Fibroblast of lung (primary cell): Measurements from ENCODE around the gene PXN.

Source experiments
- EZH2 ChIP-seq: IDR thresholded peaks from 2 replicates; pipeline ENCODE4 v1.5.1; 2012; ENCODE audit warnings: low read length, control low read depth, mild to moderate bottlenecking; ENCODE audit errors: missing control alignments
- TF ChIP-seq, protein P1 (sequence below), 2 donors: IDR thresholded peaks in 1 of 2; conservative IDR thresholded peaks in 1 of 2; 1 replicate in 1 of 2; 2 replicates in 1 of 2; pipeline ENCODE4 v1.5.1; 2011 to 2012; ENCODE audit warnings: low read length in 2 of 2, control low read depth in 1 of 2, inconsistent platforms in 1 of 2, low read depth in 1 of 2, mild to moderate bottlenecking in 1 of 2

DNA sequence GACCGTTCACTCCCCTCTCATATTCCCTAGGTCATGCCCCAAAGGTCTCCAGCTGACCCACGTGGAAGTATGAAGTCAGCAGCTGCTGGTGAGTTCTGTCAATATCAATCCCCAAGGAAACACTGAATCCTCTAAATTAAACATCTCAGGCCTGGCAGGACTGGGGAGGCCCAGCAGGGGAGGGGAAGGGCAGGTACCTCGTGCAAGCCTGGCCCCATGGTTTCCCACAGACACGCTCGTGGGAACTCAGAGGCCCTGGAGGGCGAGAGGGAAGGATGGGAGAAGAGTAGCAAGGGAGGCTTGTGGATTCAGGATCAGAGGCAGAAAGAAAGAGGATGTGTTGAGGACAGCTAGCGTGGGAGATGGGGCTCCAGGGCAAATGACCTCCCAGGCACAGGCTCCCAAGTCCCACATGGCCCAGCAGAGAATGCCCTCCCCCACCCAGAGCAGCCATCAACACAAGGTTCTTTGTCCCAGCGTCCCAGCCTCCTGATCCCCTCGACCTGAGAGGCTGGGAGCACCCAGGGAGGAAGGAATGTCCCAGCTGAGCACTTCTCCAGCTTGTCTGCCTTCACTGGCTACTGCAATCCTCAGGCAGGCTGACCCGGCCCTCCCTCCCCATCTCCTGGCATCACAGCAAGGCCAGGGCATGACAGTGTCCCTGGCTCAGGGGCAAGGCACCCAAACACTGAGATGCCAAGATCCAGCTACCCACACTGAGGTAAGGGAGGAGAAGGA, 44.5 kb downstream of the PXN start:
- TF ChIP-seq, protein P1, sequence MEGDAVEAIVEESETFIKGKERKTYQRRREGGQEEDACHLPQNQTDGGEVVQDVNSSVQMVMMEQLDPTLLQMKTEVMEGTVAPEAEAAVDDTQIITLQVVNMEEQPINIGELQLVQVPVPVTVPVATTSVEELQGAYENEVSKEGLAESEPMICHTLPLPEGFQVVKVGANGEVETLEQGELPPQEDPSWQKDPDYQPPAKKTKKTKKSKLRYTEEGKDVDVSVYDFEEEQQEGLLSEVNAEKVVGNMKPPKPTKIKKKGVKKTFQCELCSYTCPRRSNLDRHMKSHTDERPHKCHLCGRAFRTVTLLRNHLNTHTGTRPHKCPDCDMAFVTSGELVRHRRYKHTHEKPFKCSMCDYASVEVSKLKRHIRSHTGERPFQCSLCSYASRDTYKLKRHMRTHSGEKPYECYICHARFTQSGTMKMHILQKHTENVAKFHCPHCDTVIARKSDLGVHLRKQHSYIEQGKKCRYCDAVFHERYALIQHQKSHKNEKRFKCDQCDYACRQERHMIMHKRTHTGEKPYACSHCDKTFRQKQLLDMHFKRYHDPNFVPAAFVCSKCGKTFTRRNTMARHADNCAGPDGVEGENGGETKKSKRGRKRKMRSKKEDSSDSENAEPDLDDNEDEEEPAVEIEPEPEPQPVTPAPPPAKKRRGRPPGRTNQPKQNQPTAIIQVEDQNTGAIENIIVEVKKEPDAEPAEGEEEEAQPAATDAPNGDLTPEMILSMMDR (conservative IDR thresholded peaks at IDR 0.05 in 1 of 2, IDR thresholded peaks at IDR 0.05 in 1 of 2; ENCODE audit: low read depth in 1 of 2, low read length in 2 of 2): no peak
- no peak for TF ChIP-seq EZH2
